Measurements from ENCODE around the gene DCTN1. TPM values are rescaled to one million over a fixed set of nuclear protein-coding genes. Genes with fewer than 3 reads are reported as not detected.

The DCTN1 gene
- total and polyA plus RNA-seq, 2 donors (not counting 3 experiments of a cell fraction or from before 2014, with no cell fraction given) = 130 to 170 TPM

- Histone ChIP-seq H3K4me2 (ENCODE audit: insufficient read depth, low read length) (no peak overlapping the region), H2AFZ (ENCODE audit: low read depth, low read length) (no peak overlapping the region), H3K36me3 (ENCODE audit: control insufficient read depth in 2 of 2, extremely low read depth in 1 of 2, insufficient read depth in 2 of 2, low read length in 2 of 2) (no peaks in the 10 kb centered on the region), H3K27ac (ENCODE audit: insufficient read depth, low read depth, low read length) (no peak overlapping the region), H3K4me3 (replicated peaks in 1 of 3; ENCODE audit: insufficient read depth in 1 of 3, low read depth in 1 of 3, low read length in 3 of 3) (no peak overlapping the region), H3K9ac (replicated peaks; ENCODE audit: extremely low read depth, insufficient read depth, low read length) (no peak overlapping the region), H3K27me3 (ENCODE audit: control insufficient read depth in 2 of 2, insufficient read depth in 2 of 2, low read length in 2 of 2) (peaks cover 30 to 41% of the 10 kb centered on the region in 2 experiments), H3K9me3 (replicated peaks; ENCODE audit: control insufficient read depth, insufficient read depth, low read length) (no peaks in the 10 kb centered on the region), H3K9me1 (replicated peaks; ENCODE audit: control insufficient read depth, extremely low read depth, insufficient read depth, low read length) (no peaks in the 10 kb centered on the region), H3K79me2 (ENCODE audit: control insufficient read depth, insufficient read depth, low read length) (no peaks in the 10 kb centered on the region), H4K20me1 (replicated peaks; ENCODE audit: control insufficient read depth, extremely low read depth, insufficient read depth, low read length) (no peaks in the 10 kb centered on the region), H3K4me1 (ENCODE audit: control insufficient read depth, extremely low read depth, insufficient read depth, low read length) (peaks cover 15% of the 10 kb centered on the region)
- FAIRE-seq (no peak), DNase-seq (ENCODE audit: low read depth, low spot score) (no peak)
- POLR2A ChIA-PET = no interaction called here
- CTCF ChIA-PET = interaction anchor here (1.7 kb wide), 1 partner anchor 26 kb away, joined by 5 read pairs; no protein-coding TSS in a partner anchor
- TF ChIP-seq CTCF (IDR thresholded peaks at IDR 0.05; ENCODE audit: extremely low read depth in 1 of 2, insufficient read depth in 1 of 2, low read depth in 1 of 2, low read length in 2 of 2) (no peak), MAX (IDR thresholded peaks at IDR 0.05; ENCODE audit: insufficient read depth, insufficient read length) (no peak), GATA2 (IDR thresholded peaks at IDR 0.05; ENCODE audit: insufficient read depth, insufficient read length, low read depth, low read length) (no peak), POLR2AphosphoS5 (IDR thresholded peaks at IDR 0.05; ENCODE audit: insufficient read depth, low read depth, low read length) (no peak)
- intact Hi-C loops (cut with micrococcal nuclease) = no loop called here
- no TSS peak for BruUV-seq (replicated peaks)
- dilution Hi-C loops (cut with MboI; ENCODE audit: extremely low pct_ligation_motif_present, low sequenced_read_pairs) = no loop called here
Measured at GRCh38 chr2:74417763-74418162, 37.7 kb upstream of the DCTN1 start.

GRCh38 chr2:74417197-74417596 is 37.1 kb upstream of the DCTN1 start:
- Histone ChIP-seq H3K9me1 (replicated peaks; ENCODE audit: control insufficient read depth, extremely low read depth, insufficient read depth, low read length) (no peaks in the 10 kb centered on the region), H3K79me2 (ENCODE audit: control insufficient read depth, insufficient read depth, low read length) (no peaks in the 10 kb centered on the region), H3K27ac (ENCODE audit: insufficient read depth, low read depth, low read length) (no peak overlapping the region), H3K36me3 (ENCODE audit: control insufficient read depth in 2 of 2, extremely low read depth in 1 of 2, insufficient read depth in 2 of 2, low read length in 2 of 2) (no peaks in the 10 kb centered on the region), H3K4me1 (ENCODE audit: control insufficient read depth, extremely low read depth, insufficient read depth, low read length) (peaks cover 14% of the 10 kb centered on the region), H3K4me3 (replicated peaks in 1 of 3; ENCODE audit: insufficient read depth in 1 of 3, low read depth in 1 of 3, low read length in 3 of 3) (no peak overlapping the region), H4K20me1 (replicated peaks; ENCODE audit: control insufficient read depth, extremely low read depth, insufficient read depth, low read length) (no peaks in the 10 kb centered on the region), H3K27me3 (ENCODE audit: control insufficient read depth in 2 of 2, insufficient read depth in 2 of 2, low read length in 2 of 2) (peaks cover 32 to 42% of the 10 kb centered on the region in 2 experiments), H3K9me3 (replicated peaks; ENCODE audit: control insufficient read depth, insufficient read depth, low read length) (no peaks in the 10 kb centered on the region), H3K4me2 (ENCODE audit: insufficient read depth, low read length) (no peak overlapping the region), H2AFZ (ENCODE audit: low read depth, low read length) (no peak overlapping the region), H3K9ac (replicated peaks; ENCODE audit: extremely low read depth, insufficient read depth, low read length) (no peak overlapping the region)
- FAIRE-seq (no peak), DNase-seq (ENCODE audit: low read depth, low spot score) (no peak)
- ChIA-PET CTCF (no interaction called here), POLR2A (no interaction called here)
- no peak for TF ChIP-seq FOS (IDR thresholded peaks at IDR 0.05; ENCODE audit: borderline replicate concordance, insufficient read depth, low read length)
- no peak for TF ChIP-seq EZH2 (IDR thresholded peaks at IDR 0.05; ENCODE audit: borderline replicate concordance, low read depth, low read length, severe bottlenecking)
- no peak for TF ChIP-seq GATA2 (IDR thresholded peaks at IDR 0.05; ENCODE audit: insufficient read depth, insufficient read length, low read depth, low read length)
- TF ChIP-seq CTCF (IDR thresholded peaks at IDR 0.05; ENCODE audit: extremely low read depth in 1 of 2, insufficient read depth in 1 of 2, low read depth in 1 of 2, low read length in 2 of 2) = no peak
- no peak for TF ChIP-seq JUN (IDR thresholded peaks at IDR 0.05; ENCODE audit: borderline replicate concordance, insufficient read depth, insufficient read length, low read depth)
- no peak for TF ChIP-seq MYC (IDR thresholded peaks at IDR 0.05; ENCODE audit: low read depth, low read length)
- TF ChIP-seq POLR2AphosphoS5 (IDR thresholded peaks at IDR 0.05; ENCODE audit: insufficient read depth, low read depth, low read length) = no peak
- no peak for TF ChIP-seq POLR2A (IDR thresholded peaks at IDR 0.05; ENCODE audit: low read depth, low read length)
- no peak for TF ChIP-seq MAX (IDR thresholded peaks at IDR 0.05; ENCODE audit: insufficient read depth, insufficient read length)
- dilution Hi-C loops (cut with MboI; ENCODE audit: extremely low pct_ligation_motif_present, low sequenced_read_pairs) = no loop called here
- no TSS peak for BruUV-seq (replicated peaks)
- intact Hi-C loops (cut with micrococcal nuclease) = no loop called here
